Erythroblast (primary cell): ENCODE results near the gene ITGA4.

Experiments used
- GATA1 ChIP-seq: IDR thresholded peaks from 2 replicates; pipeline ENCODE4 v1.6.1; 2011; ENCODE audit warnings: low read depth, mild to moderate bottlenecking, control low read depth, low read length, moderate library complexity
- POLR2A ChIP-seq: IDR thresholded peaks from 2 replicates; pipeline ENCODE4 v1.6.1; 2011; ENCODE audit warnings: mild to moderate bottlenecking, low read length

DNA sequence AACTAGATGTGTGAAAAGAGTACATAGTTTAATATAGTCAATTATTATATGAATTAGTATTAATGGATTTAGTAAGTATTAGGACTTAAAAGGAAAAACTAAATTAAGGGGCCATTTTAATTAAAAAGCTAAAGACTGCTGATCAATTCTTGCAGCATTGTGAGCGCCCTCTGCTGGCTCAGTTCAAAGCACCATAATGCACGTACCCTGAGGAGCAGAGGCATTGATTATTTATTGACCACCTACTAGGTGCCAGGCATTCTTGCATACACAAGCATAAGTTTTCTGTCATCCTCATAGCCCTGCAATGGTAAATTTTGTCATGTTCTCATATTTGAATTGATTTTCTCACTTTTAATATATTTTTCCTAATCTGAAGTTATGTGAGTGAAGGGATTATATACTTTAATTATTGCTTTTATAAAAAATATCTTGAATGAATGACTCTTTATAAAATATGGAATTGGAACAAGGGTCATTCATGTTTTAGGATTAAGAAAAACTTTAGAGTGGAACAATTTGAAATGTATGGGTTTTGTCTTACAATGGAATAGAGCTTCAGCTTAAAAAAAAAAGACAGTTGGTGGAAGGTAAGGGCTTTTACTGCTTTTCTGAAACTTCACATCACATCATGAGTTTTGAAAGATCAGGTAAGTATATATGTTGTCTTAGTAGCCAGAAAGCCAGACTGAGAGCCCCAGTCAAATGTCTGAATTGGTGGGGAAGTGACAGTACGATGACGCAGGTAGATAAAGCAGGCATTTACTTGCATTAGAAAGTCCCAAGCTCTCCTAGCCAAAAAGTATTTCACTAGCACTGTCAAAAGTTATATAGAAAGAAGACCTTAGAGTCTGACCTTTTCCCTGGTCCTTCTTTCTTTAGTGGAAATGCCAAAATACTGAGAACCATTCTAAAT lies 9.7 kb downstream of the ITGA4 start:
- TF ChIP-seq POLR2A: peak; percentile 23
- TF ChIP-seq GATA1: no peak
